Activated naive CD8-positive, alpha-beta T cell treated with anti-CD3 and anti-CD28 coated beads, Interleukin-2, amount 50 U/mL, for 24 hours (primary cell): ENCODE results near the gene IGLON5.

Experiments
- ATAC-seq: fragments of 150-1000 bp; cut with Tn5 transposase; one replicate; pipeline ENCODE4 v1.10.0; 2021
- DNase-seq: peaks from one replicate; pipeline ENCODE4 v3.0.0; 2021
- H3K27ac Mint-ChIP-seq: one replicate; pipeline ENCODE4 v1.8.0; 2021; ENCODE audit warnings: mild to moderate bottlenecking, mixed read lengths
- H3K27me3 Mint-ChIP-seq: one replicate; pipeline ENCODE4 v1.8.0; 2021; ENCODE audit warnings: mixed read lengths
- H3K36me3 Mint-ChIP-seq: one replicate; pipeline ENCODE4 v1.8.0; 2021; ENCODE audit warnings: low read depth, mixed read lengths
- H3K4me1 Mint-ChIP-seq: one replicate; pipeline ENCODE4 v1.8.0; 2021; ENCODE audit warnings: mixed read lengths
- H3K4me3 Mint-ChIP-seq: one replicate; pipeline ENCODE4 v1.8.0; 2021; ENCODE audit warnings: mild to moderate bottlenecking, moderate library complexity, mixed read lengths
- H3K9me3 Mint-ChIP-seq: one replicate; pipeline ENCODE4 v1.8.0; 2021; ENCODE audit warnings: mixed read lengths

The IGLON5 gene

GRCh38 chr19:51357952-51358351 is 46.5 kb downstream of the IGLON5 start:
- Mint-ChIP-seq H3K27ac (no peak overlapping the region), H3K4me3 (no peak overlapping the region), H3K36me3 (peaks cover 26% of the 10 kb centered on the region), H3K27me3 (no peaks in the 10 kb centered on the region), H3K4me1 (peaks cover 49% of the 10 kb centered on the region), H3K9me3 (no peaks in the 10 kb centered on the region)
- DNase-seq (no peak), ATAC-seq (no peak)

- Mint-ChIP-seq H3K27ac (no peak overlapping the region), H3K4me3 (no peak overlapping the region), H3K27me3 (no peaks in the 10 kb centered on the region), H3K9me3 (no peaks in the 10 kb centered on the region), H3K4me1 (peaks cover 62% of the 10 kb centered on the region), H3K36me3 (peaks cover 33% of the 10 kb centered on the region)
- no peak for ATAC-seq
- no peak for DNase-seq
Observed at GRCh38 chr19:51359294-51359693, 47.9 kb downstream of the IGLON5 start.

GRCh38 chr19:51361239-51361638 is 49.8 kb downstream of the IGLON5 start:
- H3K27me3 Mint-ChIP-seq: no peaks in the 10 kb centered on the region
- H3K36me3 Mint-ChIP-seq: peaks cover 30% of the 10 kb centered on the region
- ATAC-seq: no peak
- no peak for DNase-seq
- no peak overlapping the region for H3K27ac Mint-ChIP-seq
- H3K4me3 Mint-ChIP-seq: no peak overlapping the region
- H3K9me3 Mint-ChIP-seq: no peaks in the 10 kb centered on the region
- peaks cover 62% of the 10 kb centered on the region for H3K4me1 Mint-ChIP-seq

GRCh38 chr19:51364200-51365106 is 53.0 kb downstream of the IGLON5 start:
- H3K4me1 Mint-ChIP-seq: peaks cover 61% of the 10 kb centered on the region
- peaks cover 40% of the 10 kb centered on the region for H3K36me3 Mint-ChIP-seq
- no peaks in the 10 kb centered on the region for H3K27me3 Mint-ChIP-seq
- H3K4me3 Mint-ChIP-seq: peak overlapping the region; percentile 100
- no peaks in the 10 kb centered on the region for H3K9me3 Mint-ChIP-seq
- ATAC-seq (no peak), DNase-seq (no peak)
- peak overlapping the region; percentile 98 for H3K27ac Mint-ChIP-seq

- peak overlapping the region; percentile 100 for H3K4me3 Mint-ChIP-seq
- no peaks in the 10 kb centered on the region for H3K9me3 Mint-ChIP-seq
- DNase-seq: no peak
- peaks cover 62% of the 10 kb centered on the region for H3K4me1 Mint-ChIP-seq
- H3K27me3 Mint-ChIP-seq: no peaks in the 10 kb centered on the region
- no peak for ATAC-seq
- peaks cover 43% of the 10 kb centered on the region for H3K36me3 Mint-ChIP-seq
- H3K27ac Mint-ChIP-seq: peak overlapping the region; percentile 92
Observed at GRCh38 chr19:51365211-51365964, 53.9 kb downstream of the IGLON5 start.

GRCh38 chr19:51365965-51366388 is 54.5 kb downstream of the IGLON5 start, which contains the start of gene ETFB:
TSS of gene ETFB (minus strand) at chr19:51366388. CDS start at chr19:51366326, 62 bp downstream.
- peaks cover 47% of the 10 kb centered on the region for H3K36me3 Mint-ChIP-seq
- peak within 1 kb of the TSS; percentile 92 for H3K27ac Mint-ChIP-seq
- no peak for ATAC-seq
- no peaks in the 10 kb centered on the region for H3K9me3 Mint-ChIP-seq
- no peaks in the 10 kb centered on the region for H3K27me3 Mint-ChIP-seq
- H3K4me3 Mint-ChIP-seq: peak within 1 kb of the TSS; percentile 100
- H3K4me1 Mint-ChIP-seq: peaks cover 64% of the 10 kb centered on the region
- no peak for DNase-seq

- no peaks in the 10 kb centered on the region for H3K27me3 Mint-ChIP-seq
- peak overlapping the region; percentile 100 for H3K4me3 Mint-ChIP-seq
- no peaks in the 10 kb centered on the region for H3K9me3 Mint-ChIP-seq
- peaks cover 53% of the 10 kb centered on the region for H3K36me3 Mint-ChIP-seq
- H3K4me1 Mint-ChIP-seq: peaks cover 67% of the 10 kb centered on the region
- DNase-seq (peak; percentile 95), ATAC-seq (peak; percentile 41)
- peak overlapping the region; percentile 92 for H3K27ac Mint-ChIP-seq
Observed at GRCh38 chr19:51366389-51367254, 55.2 kb downstream of the IGLON5 start.

GRCh38 chr19:51367255-51367564 is 55.8 kb downstream of the IGLON5 start:
- peaks cover 66% of the 10 kb centered on the region for H3K4me1 Mint-ChIP-seq
- H3K9me3 Mint-ChIP-seq: no peaks in the 10 kb centered on the region
- peak overlapping the region; percentile 92 for H3K27ac Mint-ChIP-seq
- no peaks in the 10 kb centered on the region for H3K27me3 Mint-ChIP-seq
- H3K4me3 Mint-ChIP-seq: peak overlapping the region; percentile 100
- DNase-seq (no peak), ATAC-seq (no peak)
- peaks cover 52% of the 10 kb centered on the region for H3K36me3 Mint-ChIP-seq

GRCh38 chr19:51367565-51368365 is 56.3 kb downstream of the IGLON5 start:
- Mint-ChIP-seq H3K4me3 (peak overlapping the region; percentile 100), H3K4me1 (peaks cover 63% of the 10 kb centered on the region), H3K9me3 (no peaks in the 10 kb centered on the region), H3K27me3 (peaks cover 1% of the 10 kb centered on the region), H3K36me3 (peaks cover 52% of the 10 kb centered on the region), H3K27ac (peak overlapping the region; percentile 92)
- ATAC-seq: peak; percentile 72
- DNase-seq: peak; percentile 99

GRCh38 chr19:51368366-51369282 is 57.2 kb downstream of the IGLON5 start, which contains the start of gene CLDND2:
TSS of gene CLDND2 (minus strand) at chr19:51369003. CDS start at chr19:51368577, 426 bp downstream.
- peak; percentile 15 for ATAC-seq

GRCh38 chr19:51370230-51370629 is 58.8 kb downstream of the IGLON5 start:
- no peak for DNase-seq
- ATAC-seq: no peak
- H3K36me3 Mint-ChIP-seq: peaks cover 40% of the 10 kb centered on the region
- peaks cover 65% of the 10 kb centered on the region for H3K4me1 Mint-ChIP-seq
- peak overlapping the region; percentile 92 for H3K27ac Mint-ChIP-seq
- peak overlapping the region; percentile 100 for H3K4me3 Mint-ChIP-seq
- H3K9me3 Mint-ChIP-seq: peaks cover 7% of the 10 kb centered on the region
- peaks cover 2% of the 10 kb centered on the region for H3K27me3 Mint-ChIP-seq

More at GRCh38 chr19:51368366-51369282, 57.2 kb downstream of the IGLON5 start, which contains the start of gene CLDND2:
- Mint-ChIP-seq H3K36me3 (peaks cover 47% of the 10 kb centered on the region), H3K27me3 (peaks cover 2% of the 10 kb centered on the region), H3K4me3 (peak within 1 kb of the TSS; percentile 100), H3K27ac (peak within 1 kb of the TSS; percentile 92), H3K9me3 (no peaks in the 10 kb centered on the region), H3K4me1 (peaks cover 63% of the 10 kb centered on the region)
- peak; percentile 65 for DNase-seq

- Mint-ChIP-seq H3K36me3 (peaks cover 40% of the 10 kb centered on the region), H3K4me1 (peaks cover 69% of the 10 kb centered on the region), H3K4me3 (peak overlapping the region; percentile 100), H3K9me3 (peaks cover 7% of the 10 kb centered on the region), H3K27me3 (peaks cover 2% of the 10 kb centered on the region), H3K27ac (peak overlapping the region; percentile 92)
- DNase-seq: no peak
- no peak for ATAC-seq
Observed at GRCh38 chr19:51371186-51371690, 59.8 kb downstream of the IGLON5 start.
